GM19023 (cell line): ENCODE data around the gene LYG1.
A peak's percentile ranks its signal among the peaks of the same experiment; 100 is the strongest.
"Not testable (repeated sequence)": the region's sequence is repeated elsewhere in the genome, so short reads cannot be mapped to it uniquely, and the experiment has no call there.

ENCODE experiments used
- ATAC-seq: cut with Tn5 transposase; IDR thresholded peaks from one replicate; pipeline ENCODE4 v1.9.1; 2021; ENCODE audit warnings: mild to moderate bottlenecking, moderate library complexity; ENCODE audit not compliant: unreplicated experiment

The LYG1 gene

GRCh38 chr2:99301097-99301496 lies at the start of gene LYG1:
Gene LYG1, minus strand, starts transcription at chr2:99301197. Its CDS starts 5,527 bp downstream, at chr2:99295670.
- not testable (repeated sequence) for ATAC-seq

DNA sequence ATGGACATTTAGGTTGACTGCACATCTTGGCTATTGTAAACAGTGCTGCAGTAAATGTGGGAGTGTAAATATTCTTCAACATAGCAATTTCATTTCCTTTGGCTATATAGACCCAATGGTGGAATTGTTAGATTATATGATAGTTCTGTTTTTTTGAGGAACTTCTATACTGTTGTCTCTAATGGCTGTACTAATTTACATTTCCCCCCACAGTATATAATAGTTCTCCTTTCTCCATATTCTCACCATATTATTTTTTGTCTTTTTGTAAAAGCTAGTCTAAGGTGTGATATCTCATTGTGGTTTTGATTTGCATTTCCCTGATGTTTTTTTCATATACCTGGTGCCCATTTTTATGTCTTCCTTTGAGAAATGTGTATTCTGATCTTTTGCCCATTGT lies 49.2 kb upstream of the LYG1 start:
- ATAC-seq: no peak

GRCh38 chr2:99348173-99348572 lies 47.2 kb upstream of the LYG1 start:
- ATAC-seq: no peak

GRCh38 chr2:99346218-99346617 lies 45.2 kb upstream of the LYG1 start:
- no peak for ATAC-seq

DNA sequence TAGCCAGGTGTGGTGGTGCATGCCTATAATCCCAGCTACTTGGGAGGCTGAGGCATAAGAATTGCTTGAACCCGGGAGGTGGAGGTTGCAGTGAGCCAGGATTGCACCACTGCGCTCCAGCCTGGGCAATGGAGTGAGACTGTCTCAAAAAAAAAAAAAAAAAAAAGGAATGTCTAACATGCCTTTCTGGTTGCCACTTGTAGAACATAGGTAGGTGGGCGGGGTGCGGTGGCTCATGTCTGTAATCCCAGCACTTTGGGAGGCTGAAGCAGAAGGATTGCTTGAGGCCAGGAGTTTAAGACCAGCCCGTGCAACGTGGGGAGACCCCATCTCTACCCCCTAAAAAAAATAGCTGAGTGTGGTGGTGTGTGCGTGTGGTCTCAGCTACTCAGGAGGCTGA lies 44.4 kb upstream of the LYG1 start:
- ATAC-seq: not testable (repeated sequence)

DNA sequence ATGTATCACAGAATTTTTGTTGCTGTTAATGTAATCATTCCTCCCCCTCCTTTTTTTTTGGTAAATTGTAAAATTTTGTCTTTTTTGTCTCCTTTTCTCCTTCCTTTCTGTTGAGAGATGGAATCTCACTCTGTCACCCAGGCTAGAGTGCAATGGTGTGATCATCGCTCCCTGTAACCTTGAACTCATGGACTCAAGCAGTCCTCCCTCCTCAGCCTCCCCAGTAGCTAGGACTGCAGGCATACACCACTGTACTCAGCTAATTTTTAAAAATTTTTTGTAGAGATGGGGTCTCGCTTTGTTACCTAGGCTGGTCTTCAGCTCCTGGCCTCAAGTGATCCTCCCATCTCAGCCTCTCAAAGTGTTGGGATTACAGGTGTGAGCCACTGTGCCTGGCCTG lies 41.5 kb upstream of the LYG1 start:
- no peak for ATAC-seq

- no peak for ATAC-seq
Measured at GRCh38 chr2:99340669-99341236, 39.8 kb upstream of the LYG1 start.

- ATAC-seq: no peak
Measured at GRCh38 chr2:99338029-99338585, 37.1 kb upstream of the LYG1 start.

- ATAC-seq: peak; percentile 57
Measured at GRCh38 chr2:99337113-99338028, 36.4 kb upstream of the LYG1 start, which contains the start of gene EIF5B. Gene EIF5B, plus strand, starts transcription at chr2:99337389. Its CDS starts 166 bp downstream, at chr2:99337555.

GRCh38 chr2:99336804-99337112 lies 35.8 kb upstream of the LYG1 start:
- peak; percentile 3 for ATAC-seq

- peak; percentile 77 for ATAC-seq
Measured at GRCh38 chr2:99335911-99336803, 35.2 kb upstream of the LYG1 start, which contains the start of gene TXNDC9. Gene TXNDC9, minus strand, starts transcription at chr2:99336333. Its CDS starts 3,123 bp downstream, at chr2:99333210.

DNA sequence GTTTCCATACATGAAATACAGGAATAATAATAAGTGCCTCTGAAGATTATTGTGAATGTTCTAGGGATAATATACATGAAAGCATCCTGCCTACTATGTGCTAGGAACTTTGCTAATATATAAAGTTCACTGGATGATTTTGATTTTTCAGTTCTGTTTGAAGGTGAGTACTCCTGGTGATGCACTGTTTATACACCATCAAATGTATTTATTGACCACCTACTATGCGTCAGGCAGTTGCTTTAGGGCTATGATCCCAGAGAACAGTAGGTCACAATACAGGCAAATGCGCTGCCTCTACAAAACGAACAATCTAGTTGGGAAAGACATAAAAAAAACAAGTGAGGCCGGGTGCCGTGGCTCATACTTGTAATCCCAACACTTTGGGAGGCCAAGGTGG lies 24.4 kb upstream of the LYG1 start:
- no peak for ATAC-seq

- not testable (repeated sequence) for ATAC-seq
Measured at GRCh38 chr2:99317873-99318200, 16.8 kb upstream of the LYG1 start.

DNA sequence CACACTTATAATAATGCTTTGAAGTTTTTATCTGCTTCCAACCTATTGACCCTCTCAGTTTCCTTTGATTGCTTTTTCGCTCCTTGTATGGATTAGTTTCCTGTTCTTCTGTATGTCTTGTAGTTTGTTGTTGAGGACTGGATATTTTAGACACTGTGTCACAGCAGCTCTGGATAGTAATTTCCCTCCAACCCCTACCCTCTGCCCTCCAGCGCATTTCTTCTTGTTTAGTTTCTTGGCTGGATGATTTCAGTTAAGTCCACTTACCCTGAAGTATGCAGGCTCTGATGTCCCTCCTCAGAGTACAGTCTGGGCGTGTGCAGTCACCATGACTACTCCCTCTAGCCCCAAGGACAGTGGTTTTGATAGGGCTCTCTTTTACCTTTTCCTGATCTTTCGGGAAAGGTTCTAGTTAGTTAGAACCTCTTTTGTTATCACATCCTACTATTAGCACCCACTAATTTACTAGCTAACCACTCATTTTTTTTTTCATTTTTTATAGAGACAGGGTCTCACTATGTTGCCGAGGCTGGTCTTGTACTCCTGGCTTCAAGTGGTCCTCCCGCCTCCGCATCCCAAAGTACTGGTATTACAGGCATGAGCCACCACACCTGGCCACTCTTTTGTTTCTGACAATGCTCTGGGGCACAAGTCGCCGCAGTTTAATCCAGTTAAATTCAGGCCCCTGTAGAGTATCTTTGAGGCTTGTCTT lies 16.3 kb upstream of the LYG1 start:
- ATAC-seq: no peak

DNA sequence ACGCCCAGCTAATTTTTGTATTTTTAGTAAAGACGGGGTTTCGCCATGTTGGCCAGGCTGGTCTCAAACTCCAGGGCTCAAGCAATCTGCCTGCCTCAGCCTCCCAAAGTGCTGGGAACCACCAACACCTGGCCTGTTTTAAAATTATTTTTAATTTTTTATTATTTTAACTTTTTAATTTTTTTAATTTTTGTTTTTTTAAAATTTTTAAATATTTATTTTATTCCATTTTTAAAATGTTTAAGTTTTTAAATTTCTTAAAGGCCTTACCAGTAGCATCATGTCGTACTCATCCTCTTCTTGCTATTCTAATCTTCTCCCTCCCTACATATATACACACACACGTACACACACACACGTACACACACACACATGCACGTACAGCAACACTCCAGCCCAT lies 1.4 kb downstream of the LYG1 start:
- ATAC-seq: no peak

GRCh38 chr2:99297994-99298393 lies 3.0 kb downstream of the LYG1 start:
- no peak for ATAC-seq

- ATAC-seq: no peak
Measured at GRCh38 chr2:99285526-99285925, 15.5 kb downstream of the LYG1 start.

DNA sequence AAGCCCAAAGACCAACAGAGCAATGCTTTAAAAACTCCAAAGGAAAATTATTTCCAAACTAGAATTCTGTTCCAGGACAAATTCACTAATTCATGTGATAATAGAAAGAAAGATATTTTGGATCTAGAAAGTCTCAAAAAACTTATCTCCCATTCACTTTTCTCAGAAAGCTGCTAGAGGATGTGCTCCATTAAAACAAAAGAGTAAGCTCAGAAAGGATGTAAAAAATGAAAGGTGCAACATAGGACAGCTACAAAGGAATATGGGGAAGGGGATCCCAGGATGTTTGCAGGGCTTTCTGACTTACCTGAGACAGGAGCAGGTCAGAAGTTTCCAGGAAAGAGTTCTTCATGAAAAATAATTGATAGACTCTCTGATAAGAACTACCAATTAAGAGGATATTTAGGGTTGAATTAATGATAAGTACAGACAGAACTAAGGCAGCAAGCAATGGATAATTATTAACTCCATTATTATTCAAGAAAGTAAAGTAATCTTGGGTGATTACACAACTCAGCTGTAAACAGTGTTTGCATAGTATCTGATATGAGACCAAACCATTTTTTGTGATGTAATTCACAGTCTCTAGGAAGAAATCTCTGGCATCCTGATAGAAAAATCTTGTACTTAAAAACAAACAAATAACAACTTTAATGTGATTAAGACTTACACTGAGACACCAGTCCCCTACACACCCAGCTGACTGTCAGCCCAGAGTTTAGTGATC lies 20.9 kb downstream of the LYG1 start:
- no peak for ATAC-seq

- ATAC-seq: no peak
Measured at GRCh38 chr2:99278793-99279291, 22.2 kb downstream of the LYG1 start.
